GM21717 (cell line): ENCODE measurements around the gene NIT2.
"Not testable (repeated sequence)": the region's sequence is repeated elsewhere in the genome, so short reads cannot be mapped to it uniquely, and the experiment has no call there.

ENCODE experiments used
- ATAC-seq: cut with Tn5 transposase; IDR thresholded peaks from one replicate; pipeline ENCODE4 v1.9.1; 2021; ENCODE audit warnings: mild to moderate bottlenecking, moderate library complexity; ENCODE audit not compliant: unreplicated experiment

NIT2 gene

GRCh38 chr3:100336229-100336628 lies 1.7 kb downstream of the NIT2 start:
- ATAC-seq: not testable (repeated sequence)

GRCh38 chr3:100338911-100339310 lies 4.4 kb downstream of the NIT2 start:
- ATAC-seq: no peak

GRCh38 chr3:100339786-100340185 lies 5.2 kb downstream of the NIT2 start:
- no peak for ATAC-seq

- no peak for ATAC-seq
Measured at GRCh38 chr3:100340527-100340926, 6.0 kb downstream of the NIT2 start.

GRCh38 chr3:100348727-100349126 lies 14.2 kb downstream of the NIT2 start:
- ATAC-seq: no peak

GRCh38 chr3:100351770-100352169 lies 17.2 kb downstream of the NIT2 start:
- not testable (repeated sequence) for ATAC-seq

GRCh38 chr3:100352296-100353231 lies 18.0 kb downstream of the NIT2 start:
- no peak for ATAC-seq

- no peak for ATAC-seq
Measured at GRCh38 chr3:100354850-100355249, 20.3 kb downstream of the NIT2 start.

GRCh38 chr3:100358413-100358812 lies 23.9 kb downstream of the NIT2 start:
- no peak for ATAC-seq

GRCh38 chr3:100359035-100359434 lies 24.5 kb downstream of the NIT2 start:
- ATAC-seq: no peak

- ATAC-seq: no peak
Measured at GRCh38 chr3:100360757-100361496, 26.4 kb downstream of the NIT2 start.

- no peak for ATAC-seq
Measured at GRCh38 chr3:100361897-100362296, 27.3 kb downstream of the NIT2 start.

GRCh38 chr3:100364421-100364820 lies 29.9 kb downstream of the NIT2 start:
- ATAC-seq: no peak

- no peak for ATAC-seq
Measured at GRCh38 chr3:100366424-100366823, 31.9 kb downstream of the NIT2 start.

- no peak for ATAC-seq
Measured at GRCh38 chr3:100368441-100368840, 33.9 kb downstream of the NIT2 start.

- ATAC-seq: no peak
Measured at GRCh38 chr3:100370756-100371155, 36.2 kb downstream of the NIT2 start.

- no peak for ATAC-seq
Measured at GRCh38 chr3:100374521-100374920, 40.0 kb downstream of the NIT2 start.

- no peak for ATAC-seq
Measured at GRCh38 chr3:100376301-100376700, 41.7 kb downstream of the NIT2 start.

- ATAC-seq: no peak
Measured at GRCh38 chr3:100384733-100385525, 50.4 kb downstream of the NIT2 start.

- ATAC-seq: no peak
Measured at GRCh38 chr3:100386437-100387074, 52.0 kb downstream of the NIT2 start.

- ATAC-seq: no peak
Measured at GRCh38 chr3:100389025-100389424, 54.5 kb downstream of the NIT2 start.
